ENCODE measurements around the gene RPLP2. TPM values are rescaled to one million over a fixed set of nuclear protein-coding genes. Genes with fewer than 3 reads are reported as not detected.
A peak's percentile ranks its signal among the peaks of the same experiment; 100 is the strongest.

Gene RPLP2
- total RNA-seq, 1 experiment from 2014 or later, result 774 TPM

DNA sequence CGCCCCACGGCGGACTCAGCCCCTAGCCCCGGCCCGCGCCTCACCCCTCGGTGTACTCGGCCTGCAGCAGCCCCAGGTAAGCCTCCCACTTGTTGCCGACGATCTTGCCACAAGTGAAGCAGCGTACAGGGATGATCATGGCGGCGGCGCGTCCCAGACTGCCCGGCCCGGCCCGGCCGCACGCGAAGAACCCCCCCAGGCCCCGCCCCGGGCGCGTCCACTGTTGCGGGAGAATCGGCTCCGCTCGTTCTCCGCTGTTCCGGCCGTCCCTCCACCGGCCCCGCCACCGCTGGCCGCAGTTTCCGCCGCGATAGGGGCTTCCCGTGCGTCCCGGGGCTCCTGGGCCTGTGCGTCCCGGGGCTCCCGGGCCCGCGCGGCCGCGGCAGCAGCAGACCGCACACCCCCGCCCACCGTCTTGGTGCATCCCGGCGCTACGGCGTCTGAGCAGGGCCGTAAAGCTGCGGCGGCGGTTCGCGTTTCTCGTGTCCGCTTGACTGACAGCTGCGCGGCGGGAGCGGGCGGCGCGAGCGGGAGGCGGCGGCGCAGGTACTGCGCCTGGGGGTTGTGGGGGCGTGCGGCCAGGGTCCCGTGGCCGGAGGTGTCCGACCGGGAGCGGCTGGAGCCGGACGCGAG is 32.7 kb downstream of the RPLP2 start, which contains the start of the genes POLR2L and TSPAN4:
POLR2L (minus strand) TSS at position 160 of the 633 bp plus-strand sequence; CDS start at position 139, 21 bp downstream.
TSPAN4 (plus strand) TSS at position 483 of the 633 bp plus-strand sequence. CDS start 7,453 bp downstream, outside the sequence.
- DNase-seq, result peak; percentile 96
- H3K27ac ChIP-seq (ENCODE audit: low read length), result peak within 1 kb of the TSS; percentile 65
- H3K4me3 ChIP-seq (ENCODE audit: low read length), result peak within 1 kb of the TSS; percentile 99
- peak within 1 kb of the TSS; percentile 99 for H3K9ac ChIP-seq (ENCODE audit: low read length)
- H2AFZ ChIP-seq (ENCODE audit: low read length), result peak within 1 kb of the TSS; percentile 87; the same call in 1 of the 2 replicates
- peaks cover 24% of the 10 kb centered on the region for H3K79me2 ChIP-seq (ENCODE audit: low read length)
- peak within 1 kb of the TSS; percentile 85 for H3K4me2 ChIP-seq (ENCODE audit: low read depth, low read length, poor library complexity, severe bottlenecking)
- H3K9me3 ChIP-seq (ENCODE audit: low read length), result no peaks in the 10 kb centered on the region
- H3K4me1 ChIP-seq (ENCODE audit: low read length), result peaks cover 24% of the 10 kb centered on the region
- no peaks in the 10 kb centered on the region for H3K9me2 ChIP-seq (replicated peaks; ENCODE audit: insufficient read depth, low read length)
- H4K20me1 ChIP-seq (ENCODE audit: insufficient read depth, low read depth, low read length), result peaks cover 31% of the 10 kb centered on the region; the same call in 1 of the 2 replicates
- H3K27me3 ChIP-seq (ENCODE audit: low read length), result no peaks in the 10 kb centered on the region
- H3K36me3 ChIP-seq (ENCODE audit: insufficient read depth, low read length), result 0 out of 2 replicates have a peak, but pooled peaks cover 3% of the 10 kb centered on the region

DNA sequence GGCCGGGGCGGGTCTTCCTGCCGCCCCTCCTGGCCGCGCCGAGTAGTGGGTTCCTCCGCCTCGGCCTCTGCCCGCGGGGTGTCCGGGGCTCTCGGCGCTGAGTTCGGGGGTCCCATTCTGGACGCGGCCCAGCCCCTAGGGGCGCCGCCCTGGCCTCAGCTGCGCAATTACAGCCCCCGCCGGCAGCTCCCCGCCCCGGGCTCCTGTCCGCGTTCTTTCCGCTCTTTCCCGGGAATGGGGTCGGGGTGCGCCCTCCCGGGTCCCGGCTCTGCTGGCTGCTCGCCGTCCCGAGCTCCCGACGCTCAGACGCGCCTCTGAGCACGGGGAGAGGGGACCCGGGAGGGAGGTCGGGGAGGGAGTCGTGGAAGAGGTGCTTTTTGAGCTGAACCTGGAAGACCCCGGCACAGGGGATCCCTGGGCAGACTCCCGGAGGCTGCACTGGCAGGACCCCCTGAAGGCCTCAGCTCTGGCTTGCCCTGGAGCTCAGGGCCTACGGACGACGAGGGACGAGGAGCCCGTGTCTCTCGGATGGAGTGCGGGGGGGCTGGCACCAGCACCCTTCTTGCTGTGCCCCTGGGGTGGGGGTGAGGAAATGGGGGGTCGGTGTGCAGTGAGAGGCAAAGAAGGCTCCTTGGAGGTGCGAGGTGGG is 33.4 kb downstream of the RPLP2 start:
- Histone ChIP-seq H3K9me2 (replicated peaks; ENCODE audit: insufficient read depth, low read length) (no peaks in the 10 kb centered on the region), H3K27ac (ENCODE audit: low read length) (no peak overlapping the region), H3K36me3 (ENCODE audit: insufficient read depth, low read length) (0 out of 2 replicates have a peak, but pooled peaks cover 3% of the 10 kb centered on the region), H2AFZ (ENCODE audit: low read length) (peak overlapping the region; percentile 87; the same call in 1 of the 2 replicates), H3K9me3 (ENCODE audit: low read length) (no peaks in the 10 kb centered on the region), H4K20me1 (ENCODE audit: insufficient read depth, low read depth, low read length) (peaks cover 27% of the 10 kb centered on the region; the same call in 1 of the 2 replicates), H3K4me1 (ENCODE audit: low read length) (peaks cover 24% of the 10 kb centered on the region), H3K4me3 (ENCODE audit: low read length) (peak overlapping the region; percentile 99), H3K9ac (ENCODE audit: low read length) (peak overlapping the region; percentile 99), H3K4me2 (ENCODE audit: low read depth, low read length, poor library complexity, severe bottlenecking) (peak overlapping the region; percentile 85), H3K79me2 (ENCODE audit: low read length) (peaks cover 24% of the 10 kb centered on the region), H3K27me3 (ENCODE audit: low read length) (no peaks in the 10 kb centered on the region)
- DNase-seq, result no peak

DNA sequence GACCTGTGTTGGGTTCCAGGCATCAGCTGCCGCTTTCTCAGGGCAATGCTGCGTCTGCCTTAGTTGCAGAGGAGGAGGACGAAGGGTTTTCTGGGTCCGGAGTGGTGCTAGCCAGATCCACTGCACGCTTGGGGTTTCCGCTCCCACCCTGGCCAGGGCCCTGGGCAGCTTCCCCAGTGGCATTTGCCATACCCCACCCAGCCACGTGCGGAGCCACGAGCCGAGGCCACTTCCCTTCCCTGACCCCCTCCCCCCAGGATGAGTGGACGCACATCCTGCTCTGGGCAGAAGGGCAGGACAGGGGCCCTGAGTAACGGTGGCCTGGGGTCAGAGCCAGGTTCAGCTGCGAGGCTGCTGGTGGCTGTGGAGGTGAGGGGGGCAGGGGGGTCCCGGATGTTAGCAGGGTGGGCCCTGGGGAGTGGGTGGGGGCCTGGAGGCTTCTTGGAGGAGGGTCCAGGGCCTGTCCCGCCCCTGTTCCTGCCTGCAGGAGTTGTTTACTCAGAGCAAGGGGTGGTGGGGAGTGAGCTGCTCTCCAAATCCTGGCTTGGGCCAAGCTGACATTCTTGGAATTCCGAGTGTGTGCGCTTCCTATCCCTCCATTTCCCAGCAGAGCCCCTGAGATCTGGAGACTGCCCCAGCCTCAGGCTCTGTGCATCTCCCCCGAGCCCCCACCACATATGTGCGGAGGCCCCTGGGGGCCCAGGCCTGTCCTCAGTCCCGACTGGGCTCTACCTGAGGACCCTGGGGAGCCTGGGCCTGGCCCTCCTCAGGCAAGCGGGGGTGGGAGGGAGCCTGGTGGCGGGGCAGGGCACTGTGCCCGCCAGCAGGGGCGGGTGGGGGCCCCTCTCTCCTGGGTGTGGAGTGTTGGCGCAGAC is 34.3 kb downstream of the RPLP2 start:
- Histone ChIP-seq H3K4me2 (ENCODE audit: low read depth, low read length, poor library complexity, severe bottlenecking) (peak overlapping the region; percentile 85), H3K9me2 (replicated peaks; ENCODE audit: insufficient read depth, low read length) (no peaks in the 10 kb centered on the region), H3K9ac (ENCODE audit: low read length) (no peak overlapping the region; the same call in 1 of the 2 replicates), H3K9me3 (ENCODE audit: low read length) (no peaks in the 10 kb centered on the region), H3K27me3 (ENCODE audit: low read length) (no peaks in the 10 kb centered on the region), H3K27ac (ENCODE audit: low read length) (no peak overlapping the region), H4K20me1 (ENCODE audit: insufficient read depth, low read depth, low read length) (peaks cover 30% of the 10 kb centered on the region; the same call in 1 of the 2 replicates), H3K36me3 (ENCODE audit: insufficient read depth, low read length) (0 out of 2 replicates have a peak, but pooled peaks cover 3% of the 10 kb centered on the region), H3K79me2 (ENCODE audit: low read length) (peaks cover 24% of the 10 kb centered on the region), H3K4me1 (ENCODE audit: low read length) (peaks cover 31% of the 10 kb centered on the region), H2AFZ (ENCODE audit: low read length) (no peak overlapping the region), H3K4me3 (ENCODE audit: low read length) (no peak overlapping the region)
- DNase-seq, result no peak

DNA sequence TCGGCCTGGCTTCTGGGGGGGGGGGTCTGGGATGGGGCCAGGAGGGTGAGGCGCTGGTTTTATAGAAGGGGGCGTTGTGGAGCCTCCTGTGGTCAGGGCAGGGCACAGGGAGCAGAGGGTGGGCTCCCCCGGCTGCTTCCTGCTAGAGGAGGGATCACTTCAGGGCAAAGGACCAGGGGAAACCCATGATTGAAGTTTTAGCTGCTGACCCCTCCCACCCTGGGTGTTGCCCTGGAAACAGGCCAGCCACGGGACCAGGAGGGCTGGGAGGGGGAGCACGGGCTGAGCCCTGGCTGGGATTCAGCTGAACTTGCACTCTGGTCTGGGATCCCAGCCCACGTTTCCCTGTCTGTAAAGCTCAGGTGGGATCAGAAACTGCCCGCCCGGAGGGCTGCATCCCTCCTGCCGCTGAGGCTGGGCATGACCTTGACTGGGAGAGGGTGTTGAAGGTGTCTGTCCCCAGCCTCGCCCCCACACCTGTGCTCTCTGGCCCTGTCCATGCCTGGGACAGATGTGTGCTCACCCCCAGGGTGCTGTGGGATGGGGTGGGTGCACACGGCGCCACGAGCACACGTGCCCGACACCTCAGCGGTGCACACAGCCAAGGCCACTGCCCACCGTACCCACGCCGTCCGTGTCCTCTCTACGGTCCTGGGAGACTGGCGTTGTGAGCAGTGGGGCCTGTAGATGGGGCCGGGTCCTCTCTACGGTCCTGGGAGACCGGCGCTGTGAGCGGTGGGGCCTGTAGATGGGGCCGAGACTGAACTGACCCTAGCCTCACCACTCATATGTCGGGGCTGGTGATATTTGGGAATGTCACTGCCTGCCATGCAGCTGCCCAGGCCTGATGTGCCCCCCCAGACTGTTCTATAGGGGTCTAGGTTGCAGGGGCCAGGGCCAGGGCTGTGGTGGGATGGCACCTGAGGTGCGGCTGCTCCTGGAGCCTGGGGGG is 35.2 kb downstream of the RPLP2 start:
- Histone ChIP-seq H3K4me1 (ENCODE audit: low read length) (peaks cover 35% of the 10 kb centered on the region), H3K4me2 (ENCODE audit: low read depth, low read length, poor library complexity, severe bottlenecking) (no peak overlapping the region), H3K27me3 (ENCODE audit: low read length) (no peaks in the 10 kb centered on the region), H3K9me2 (replicated peaks; ENCODE audit: insufficient read depth, low read length) (no peaks in the 10 kb centered on the region), H3K79me2 (ENCODE audit: low read length) (peaks cover 23% of the 10 kb centered on the region), H3K9me3 (ENCODE audit: low read length) (no peaks in the 10 kb centered on the region), H3K27ac (ENCODE audit: low read length) (no peak overlapping the region), H4K20me1 (ENCODE audit: insufficient read depth, low read depth, low read length) (peaks cover 30% of the 10 kb centered on the region; the same call in 1 of the 2 replicates), H3K9ac (ENCODE audit: low read length) (no peak overlapping the region), H3K4me3 (ENCODE audit: low read length) (no peak overlapping the region), H3K36me3 (ENCODE audit: insufficient read depth, low read length) (0 out of 2 replicates have a peak, but pooled peaks cover 2% of the 10 kb centered on the region), H2AFZ (ENCODE audit: low read length) (no peak overlapping the region)
- no peak for DNase-seq

DNA sequence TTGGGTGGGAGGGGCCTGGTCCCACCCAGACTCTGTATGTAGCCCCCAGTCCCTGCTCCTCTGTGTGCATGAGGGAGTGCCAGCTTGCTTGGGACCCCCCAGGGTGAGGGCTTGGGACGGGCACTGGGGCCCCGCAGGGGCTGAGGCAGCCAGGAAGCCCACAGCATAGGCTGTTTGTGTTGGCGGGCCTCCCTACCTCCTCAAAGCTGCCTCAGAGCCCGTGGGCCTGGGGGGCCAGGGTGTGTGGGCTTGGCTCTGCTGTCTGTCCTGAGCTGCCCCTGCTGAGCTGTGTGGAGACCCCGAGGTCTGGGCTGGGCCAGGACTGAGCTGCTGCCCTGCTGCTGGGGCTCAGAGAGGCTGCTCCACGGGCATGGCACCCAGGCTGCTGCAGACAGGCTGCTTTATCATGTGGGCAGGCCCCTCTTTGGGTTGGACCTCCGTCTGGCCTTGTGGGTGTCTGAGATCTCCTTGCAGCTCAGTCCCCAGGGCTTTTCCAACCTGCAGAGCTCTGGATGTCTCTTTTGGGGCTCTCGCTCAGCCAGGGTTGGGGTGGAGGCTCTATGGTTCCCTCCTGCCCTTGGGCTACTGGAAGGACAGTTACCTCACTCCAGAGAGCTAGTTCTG is 36.2 kb downstream of the RPLP2 start:
- DNase-seq, result no peak
- Histone ChIP-seq H3K4me2 (ENCODE audit: low read depth, low read length, poor library complexity, severe bottlenecking) (no peak overlapping the region), H2AFZ (ENCODE audit: low read length) (no peak overlapping the region), H3K4me3 (ENCODE audit: low read length) (no peak overlapping the region), H4K20me1 (ENCODE audit: insufficient read depth, low read depth, low read length) (peaks cover 23% of the 10 kb centered on the region; the same call in 1 of the 2 replicates), H3K36me3 (ENCODE audit: insufficient read depth, low read length) (no peaks in the 10 kb centered on the region), H3K79me2 (ENCODE audit: low read length) (peaks cover 13% of the 10 kb centered on the region), H3K9me3 (ENCODE audit: low read length) (no peaks in the 10 kb centered on the region), H3K9me2 (replicated peaks; ENCODE audit: insufficient read depth, low read length) (no peaks in the 10 kb centered on the region), H3K27ac (ENCODE audit: low read length) (no peak overlapping the region), H3K4me1 (ENCODE audit: low read length) (peaks cover 30% of the 10 kb centered on the region), H3K9ac (ENCODE audit: low read length) (no peak overlapping the region), H3K27me3 (ENCODE audit: low read length) (no peaks in the 10 kb centered on the region)

DNA sequence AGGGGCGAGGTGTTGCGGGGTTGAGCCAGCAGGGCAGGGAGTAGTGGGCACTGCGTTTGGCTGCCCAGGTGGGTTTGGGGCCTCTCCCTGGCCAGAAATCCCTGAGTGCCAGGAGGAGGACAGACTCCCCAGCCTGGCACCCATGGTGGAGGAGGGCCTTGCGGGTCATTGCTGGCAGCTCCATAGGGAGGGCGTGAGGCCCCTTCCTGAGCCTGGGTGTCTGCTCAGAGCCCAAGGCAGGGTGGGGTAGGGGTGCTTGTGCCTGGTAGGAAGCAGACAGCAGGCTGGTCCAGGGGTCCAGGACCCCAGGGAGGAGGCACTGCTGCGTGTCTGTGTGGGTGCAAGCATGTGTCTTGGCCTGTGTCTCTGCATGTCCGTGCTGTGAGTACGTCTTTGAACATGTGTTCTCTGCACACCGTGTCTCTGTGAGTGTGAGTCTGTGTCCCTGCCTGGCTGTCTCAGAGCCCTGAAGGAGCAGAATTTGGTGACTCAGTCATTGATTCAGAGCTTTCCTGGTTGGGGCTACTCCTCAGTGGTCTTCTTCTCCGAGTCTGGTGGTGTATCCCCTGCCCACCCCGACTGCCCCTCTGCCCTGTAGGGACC is 36.8 kb downstream of the RPLP2 start:
- Histone ChIP-seq H3K9ac (ENCODE audit: low read length) (no peak overlapping the region), H3K27me3 (ENCODE audit: low read length) (no peaks in the 10 kb centered on the region), H3K36me3 (ENCODE audit: insufficient read depth, low read length) (no peaks in the 10 kb centered on the region), H3K9me2 (replicated peaks; ENCODE audit: insufficient read depth, low read length) (no peaks in the 10 kb centered on the region), H3K4me3 (ENCODE audit: low read length) (no peak overlapping the region), H4K20me1 (ENCODE audit: insufficient read depth, low read depth, low read length) (peaks cover 18% of the 10 kb centered on the region; the same call in 1 of the 2 replicates), H2AFZ (ENCODE audit: low read length) (no peak overlapping the region), H3K4me2 (ENCODE audit: low read depth, low read length, poor library complexity, severe bottlenecking) (no peak overlapping the region), H3K9me3 (ENCODE audit: low read length) (no peaks in the 10 kb centered on the region), H3K27ac (ENCODE audit: low read length) (no peak overlapping the region), H3K4me1 (ENCODE audit: low read length) (peaks cover 24% of the 10 kb centered on the region), H3K79me2 (ENCODE audit: low read length) (peaks cover 7% of the 10 kb centered on the region)
- no peak for DNase-seq
